ENCODE data around the gene RBBP8. TPM values are rescaled to one million over a fixed set of nuclear protein-coding genes. Genes with fewer than 3 reads are reported as not detected.

The RBBP8 gene
- total RNA-seq, 1 experiment from 2014 or later, result 46.7 TPM

DNA sequence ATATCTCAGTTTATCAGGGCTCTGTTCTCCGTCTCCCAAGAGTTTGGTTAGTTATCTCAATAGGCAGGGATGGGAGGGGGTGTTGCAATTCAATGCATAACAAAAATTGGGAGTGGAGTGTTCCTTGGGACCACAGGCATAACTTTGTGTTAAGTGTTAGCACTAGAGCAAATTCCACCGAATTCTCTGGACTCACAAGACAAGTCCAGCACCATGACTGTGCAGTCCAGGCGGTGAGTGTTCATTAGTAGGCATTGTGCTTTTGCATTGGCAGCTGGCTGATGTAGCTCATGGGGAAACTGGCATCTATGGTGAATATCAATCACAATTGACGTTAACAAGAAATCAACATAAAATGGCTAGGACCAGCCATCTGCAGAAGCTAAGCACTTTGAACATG is 123.2 kb downstream of the RBBP8 start:
- no peak overlapping the region for H3K4me3 ChIP-seq (ENCODE audit: low read depth, low read length)
- Mint-ChIP-seq H3K36me3 (ENCODE audit: insufficient read depth, unreplicated experiment) (peaks cover 6% of the 10 kb centered on the region), H3K4me3 (ENCODE audit: unreplicated experiment) (no peak overlapping the region), H3K4me1 (ENCODE audit: low read depth, unreplicated experiment) (no peaks in the 10 kb centered on the region), H3K27ac (ENCODE audit: unreplicated experiment) (no peak overlapping the region), H3K27me3 (ENCODE audit: insufficient read depth, unreplicated experiment) (no peaks in the 10 kb centered on the region), H3K9me3 (ENCODE audit: unreplicated experiment) (no peaks in the 10 kb centered on the region)
- no peaks in the 10 kb centered on the region for H3K4me1 ChIP-seq
- intact Hi-C loops (cut with micrococcal nuclease; ENCODE audit: unreplicated experiment), result no loop called here
- CTCF ChIA-PET, result no interaction called here
- TF ChIP-seq, protein P1, sequence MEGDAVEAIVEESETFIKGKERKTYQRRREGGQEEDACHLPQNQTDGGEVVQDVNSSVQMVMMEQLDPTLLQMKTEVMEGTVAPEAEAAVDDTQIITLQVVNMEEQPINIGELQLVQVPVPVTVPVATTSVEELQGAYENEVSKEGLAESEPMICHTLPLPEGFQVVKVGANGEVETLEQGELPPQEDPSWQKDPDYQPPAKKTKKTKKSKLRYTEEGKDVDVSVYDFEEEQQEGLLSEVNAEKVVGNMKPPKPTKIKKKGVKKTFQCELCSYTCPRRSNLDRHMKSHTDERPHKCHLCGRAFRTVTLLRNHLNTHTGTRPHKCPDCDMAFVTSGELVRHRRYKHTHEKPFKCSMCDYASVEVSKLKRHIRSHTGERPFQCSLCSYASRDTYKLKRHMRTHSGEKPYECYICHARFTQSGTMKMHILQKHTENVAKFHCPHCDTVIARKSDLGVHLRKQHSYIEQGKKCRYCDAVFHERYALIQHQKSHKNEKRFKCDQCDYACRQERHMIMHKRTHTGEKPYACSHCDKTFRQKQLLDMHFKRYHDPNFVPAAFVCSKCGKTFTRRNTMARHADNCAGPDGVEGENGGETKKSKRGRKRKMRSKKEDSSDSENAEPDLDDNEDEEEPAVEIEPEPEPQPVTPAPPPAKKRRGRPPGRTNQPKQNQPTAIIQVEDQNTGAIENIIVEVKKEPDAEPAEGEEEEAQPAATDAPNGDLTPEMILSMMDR (IDR thresholded peaks at IDR 0.05; ENCODE audit: insufficient read depth in 1 of 2, low read depth in 1 of 2, low read length in 1 of 2, severe bottlenecking in 1 of 2, unreplicated experiment in 1 of 2), result no peak
- no peaks in the 10 kb centered on the region for H3K27me3 ChIP-seq (replicated peaks; ENCODE audit: control insufficient read depth, insufficient read depth, low read length)
- H3K36me3 ChIP-seq (ENCODE audit: control insufficient read depth, insufficient read depth, low read length), result no peaks in the 10 kb centered on the region
- no peak for DNase-seq
- no peaks in the 10 kb centered on the region for H3K9me3 ChIP-seq
- POLR2A ChIA-PET, result no interaction called here
- BruUV-seq (replicated peaks), result no TSS peak

DNA sequence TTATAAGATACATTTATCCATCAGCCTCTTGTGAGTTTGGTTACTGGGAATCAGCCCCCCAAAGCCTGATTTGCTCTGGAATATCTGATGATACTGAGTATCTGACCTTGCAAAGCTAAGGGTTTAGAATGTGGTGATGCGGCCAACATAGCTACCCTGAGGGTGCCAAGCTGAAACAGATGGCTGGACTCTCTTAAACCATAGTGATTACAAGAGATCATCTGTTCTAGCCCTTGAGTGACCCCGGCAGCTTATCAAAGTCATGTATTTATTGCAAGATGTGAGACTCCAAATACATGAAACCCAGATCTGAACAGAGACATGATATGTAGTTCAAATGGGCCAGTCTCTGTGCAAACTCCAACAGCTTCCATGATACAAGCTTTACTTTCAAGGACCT is 124.0 kb downstream of the RBBP8 start:
- intact Hi-C loops (cut with micrococcal nuclease; ENCODE audit: unreplicated experiment), result no loop called here
- no peak for DNase-seq
- H3K27ac Mint-ChIP-seq (ENCODE audit: unreplicated experiment), result no peak overlapping the region
- Histone ChIP-seq H3K4me1 (no peaks in the 10 kb centered on the region), H3K27me3 (replicated peaks; ENCODE audit: control insufficient read depth, insufficient read depth, low read length) (no peaks in the 10 kb centered on the region), H3K36me3 (ENCODE audit: control insufficient read depth, insufficient read depth, low read length) (no peaks in the 10 kb centered on the region), H3K4me3 (ENCODE audit: low read depth, low read length) (no peak overlapping the region), H3K9me3 (no peaks in the 10 kb centered on the region)
- no peaks in the 10 kb centered on the region for H3K9me3 Mint-ChIP-seq (ENCODE audit: unreplicated experiment)
- peaks cover 6% of the 10 kb centered on the region for H3K36me3 Mint-ChIP-seq (ENCODE audit: insufficient read depth, unreplicated experiment)
- no peaks in the 10 kb centered on the region for H3K27me3 Mint-ChIP-seq (ENCODE audit: insufficient read depth, unreplicated experiment)
- no peaks in the 10 kb centered on the region for H3K4me1 Mint-ChIP-seq (ENCODE audit: low read depth, unreplicated experiment)
- BruUV-seq (replicated peaks), result no TSS peak
- ChIA-PET POLR2A (no interaction called here), CTCF (no interaction called here)
- TF ChIP-seq, protein P1 (IDR thresholded peaks at IDR 0.05; ENCODE audit: insufficient read depth in 1 of 2, low read depth in 1 of 2, low read length in 1 of 2, severe bottlenecking in 1 of 2, unreplicated experiment in 1 of 2), result no peak
- H3K4me3 Mint-ChIP-seq (ENCODE audit: unreplicated experiment), result no peak overlapping the region

DNA sequence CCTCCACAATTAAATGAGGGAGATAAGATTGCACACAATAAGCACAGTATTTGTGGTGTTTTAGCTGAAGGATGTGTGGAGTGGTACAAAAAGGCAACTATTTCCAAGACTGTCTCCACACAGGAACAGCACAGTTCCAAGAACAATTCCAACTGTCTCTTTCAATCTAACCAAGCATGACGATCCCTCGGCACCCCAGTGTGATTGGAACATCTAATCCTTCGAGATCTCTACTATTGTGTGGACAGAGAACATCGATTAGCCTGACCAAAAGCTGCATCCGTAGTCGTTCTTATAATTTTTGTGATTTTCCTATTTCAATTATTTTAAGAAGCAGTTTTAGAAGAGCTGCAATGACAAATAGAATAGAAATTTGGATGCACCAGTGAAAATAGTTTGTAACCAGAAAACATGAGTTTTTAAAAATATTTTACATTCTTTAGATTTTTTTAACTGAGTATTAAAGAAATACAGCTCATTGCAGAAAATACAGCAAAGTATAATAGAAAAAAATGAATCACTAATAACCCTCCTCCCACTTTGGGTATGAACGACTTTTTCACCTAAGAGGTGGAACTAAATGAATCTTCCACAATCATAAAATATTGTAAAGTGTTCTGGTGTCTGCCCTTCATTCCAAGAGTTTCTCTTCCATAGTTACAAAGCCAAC is 125.8 kb downstream of the RBBP8 start:
- ChIA-PET CTCF (no interaction called here), POLR2A (no interaction called here)
- no TSS peak for BruUV-seq (replicated peaks)
- no peaks in the 10 kb centered on the region for H3K4me1 Mint-ChIP-seq (ENCODE audit: low read depth, unreplicated experiment)
- no peak overlapping the region for H3K4me3 Mint-ChIP-seq (ENCODE audit: unreplicated experiment)
- peaks cover 12% of the 10 kb centered on the region for H3K9me3 Mint-ChIP-seq (ENCODE audit: unreplicated experiment)
- TF ChIP-seq, protein P1 (IDR thresholded peaks at IDR 0.05; ENCODE audit: insufficient read depth in 1 of 2, low read depth in 1 of 2, low read length in 1 of 2, severe bottlenecking in 1 of 2, unreplicated experiment in 1 of 2), result no peak
- no peak overlapping the region for H3K27ac Mint-ChIP-seq (ENCODE audit: unreplicated experiment)
- no peaks in the 10 kb centered on the region for H3K27me3 Mint-ChIP-seq (ENCODE audit: insufficient read depth, unreplicated experiment)
- intact Hi-C loops (cut with micrococcal nuclease; ENCODE audit: unreplicated experiment), result no loop called here
- no peaks in the 10 kb centered on the region for H3K36me3 ChIP-seq (ENCODE audit: control insufficient read depth, insufficient read depth, low read length)
- H3K36me3 Mint-ChIP-seq (ENCODE audit: insufficient read depth, unreplicated experiment), result no peaks in the 10 kb centered on the region
- H3K9me3 ChIP-seq, result peaks cover 11% of the 10 kb centered on the region; the same call in 1 of the 2 replicates
- H3K4me3 ChIP-seq (ENCODE audit: low read depth, low read length), result no peak overlapping the region
- DNase-seq, result no peak
- H3K4me1 ChIP-seq, result no peaks in the 10 kb centered on the region
- H3K27me3 ChIP-seq (replicated peaks; ENCODE audit: control insufficient read depth, insufficient read depth, low read length), result no peaks in the 10 kb centered on the region

Data from Caco-2 (cell line).